Erythroblast (primary cell): ENCODE results near the gene ZCCHC24.

Experiments used
- GATA1 ChIP-seq: IDR thresholded peaks from 2 replicates; pipeline ENCODE4 v1.6.1; 2011; ENCODE audit warnings: low read depth, mild to moderate bottlenecking, control low read depth, low read length, moderate library complexity
- POLR2A ChIP-seq: IDR thresholded peaks from 2 replicates; pipeline ENCODE4 v1.6.1; 2011; ENCODE audit warnings: mild to moderate bottlenecking, low read length

DNA sequence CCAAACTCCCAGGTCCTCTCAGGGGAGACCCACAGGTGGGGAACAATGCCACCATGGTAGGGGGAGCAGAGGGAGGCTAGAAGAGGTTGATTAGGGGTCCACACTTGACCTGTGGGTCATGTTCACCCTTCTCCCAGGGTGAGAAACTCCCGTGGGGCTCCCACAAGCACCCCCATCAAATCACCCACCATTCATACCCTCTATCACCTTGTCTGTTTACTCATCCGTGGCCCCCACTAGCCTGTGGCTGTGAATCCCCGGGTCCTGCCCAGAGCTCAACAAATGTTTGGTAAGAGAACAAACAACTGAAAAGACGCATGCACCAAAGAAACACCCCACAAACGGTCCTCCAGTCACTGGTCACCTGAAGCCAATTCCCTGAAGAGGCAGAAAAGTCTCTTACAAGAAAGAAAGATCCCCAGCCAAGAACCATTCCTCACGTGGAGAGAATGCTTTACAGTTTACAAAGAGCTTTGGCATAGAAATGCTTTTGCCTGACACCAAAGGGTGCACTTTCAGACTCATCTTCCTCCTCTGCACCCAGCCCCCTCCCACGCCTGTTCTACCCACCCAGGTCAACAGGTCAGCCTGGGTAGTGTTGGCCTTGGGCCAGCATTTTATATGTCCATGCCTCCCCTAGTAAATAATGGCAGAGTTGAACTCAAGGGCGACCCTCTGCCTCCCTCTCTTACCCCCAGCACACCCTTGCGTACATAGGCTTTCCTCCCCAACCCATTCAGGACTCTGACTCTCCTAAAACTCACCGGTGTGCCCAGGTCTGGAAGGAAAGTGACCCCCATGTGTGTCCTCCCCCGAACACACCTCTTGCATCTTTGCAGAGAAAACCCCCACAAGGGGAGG, 1.9 kb downstream of the ZCCHC24 start:
- TF ChIP-seq POLR2A (no peak), GATA1 (no peak)
